ENCODE data around the gene RBMS3.

The RBMS3 gene

GRCh38 chr3:29537889-29538609 is 257.2 kb downstream of the RBMS3 start:
- DNase-seq: no peak

- DNase-seq: no peak
Observed at GRCh38 chr3:29538610-29538958, 257.7 kb downstream of the RBMS3 start.

- no peak for DNase-seq
Observed at GRCh38 chr3:29540544-29540943, 259.7 kb downstream of the RBMS3 start.

- no peak for DNase-seq
Observed at GRCh38 chr3:29544701-29545363, 264.0 kb downstream of the RBMS3 start.

- no peak for DNase-seq
Observed at GRCh38 chr3:29545615-29546014, 264.7 kb downstream of the RBMS3 start.

GRCh38 chr3:29552051-29552450 is 271.2 kb downstream of the RBMS3 start:
- no peak for DNase-seq

GRCh38 chr3:29554566-29554965 is 273.7 kb downstream of the RBMS3 start:
- DNase-seq: no peak

- no peak for DNase-seq
Observed at GRCh38 chr3:29555590-29555989, 274.7 kb downstream of the RBMS3 start.

GRCh38 chr3:29557186-29557585 is 276.3 kb downstream of the RBMS3 start:
- no peak for DNase-seq

GRCh38 chr3:29557825-29558224 is 277.0 kb downstream of the RBMS3 start:
- DNase-seq: no peak

GRCh38 chr3:29559741-29560465 is 279.0 kb downstream of the RBMS3 start:
- DNase-seq: no peak

- no peak for DNase-seq
Observed at GRCh38 chr3:29561651-29562149, 280.8 kb downstream of the RBMS3 start.

- DNase-seq: no peak
Observed at GRCh38 chr3:29565236-29565635, 284.4 kb downstream of the RBMS3 start.

- no peak for DNase-seq
Observed at GRCh38 chr3:29567501-29567900, 286.6 kb downstream of the RBMS3 start.

- DNase-seq: no peak
Observed at GRCh38 chr3:29568355-29568754, 287.5 kb downstream of the RBMS3 start.

GRCh38 chr3:29576181-29576580 is 295.3 kb downstream of the RBMS3 start:
- DNase-seq: no peak

GRCh38 chr3:29576675-29577074 is 295.8 kb downstream of the RBMS3 start:
- no peak for DNase-seq

- DNase-seq: no peak
Observed at GRCh38 chr3:29577250-29577649, 296.4 kb downstream of the RBMS3 start.

- DNase-seq: no peak
Observed at GRCh38 chr3:29581311-29581710, 300.4 kb downstream of the RBMS3 start.

- DNase-seq: no peak
Observed at GRCh38 chr3:29582273-29582672, 301.4 kb downstream of the RBMS3 start.

GRCh38 chr3:29583861-29584260 is 303.0 kb downstream of the RBMS3 start:
- no peak for DNase-seq

GRCh38 chr3:29585368-29585767 is 304.5 kb downstream of the RBMS3 start:
- DNase-seq: no peak

GRCh38 chr3:29587340-29587739 is 306.5 kb downstream of the RBMS3 start:
- DNase-seq: no peak

GRCh38 chr3:29590012-29590411 is 309.1 kb downstream of the RBMS3 start:
- no peak for DNase-seq

Measured in NCI-H774 (cell line).